GM12872 (cell line): Measurements from ENCODE around the gene AQP5.

ENCODE experiments used
- TF ChIP-seq, protein P1 (sequence below): IDR thresholded peaks from 3 replicates; pipeline ENCODE4 v1.5.1; 2011; ENCODE audit warnings: low read depth, mild to moderate bottlenecking, low read length, moderate library complexity; ENCODE audit not compliant: insufficient read depth

The AQP5 gene

DNA sequence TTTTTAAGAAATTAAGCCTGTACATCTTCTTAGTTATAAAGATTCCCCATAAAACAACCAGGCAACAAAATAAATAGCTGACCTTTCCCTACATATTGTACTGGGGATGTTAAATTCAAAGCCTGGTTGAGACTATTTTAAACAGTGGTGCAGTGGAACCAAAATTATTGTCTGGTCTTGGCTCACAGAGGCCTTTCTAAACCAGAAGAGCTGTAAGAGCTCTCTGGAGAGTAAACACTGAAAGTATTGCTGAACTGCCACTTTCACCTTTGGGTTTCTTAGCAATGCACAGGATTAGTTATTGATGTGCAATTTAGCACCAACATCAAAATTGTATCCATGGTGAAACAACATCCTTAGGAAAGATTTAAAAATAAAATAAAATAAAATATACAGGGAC is 43.0 kb downstream of the AQP5 start:
- TF ChIP-seq, protein P1, sequence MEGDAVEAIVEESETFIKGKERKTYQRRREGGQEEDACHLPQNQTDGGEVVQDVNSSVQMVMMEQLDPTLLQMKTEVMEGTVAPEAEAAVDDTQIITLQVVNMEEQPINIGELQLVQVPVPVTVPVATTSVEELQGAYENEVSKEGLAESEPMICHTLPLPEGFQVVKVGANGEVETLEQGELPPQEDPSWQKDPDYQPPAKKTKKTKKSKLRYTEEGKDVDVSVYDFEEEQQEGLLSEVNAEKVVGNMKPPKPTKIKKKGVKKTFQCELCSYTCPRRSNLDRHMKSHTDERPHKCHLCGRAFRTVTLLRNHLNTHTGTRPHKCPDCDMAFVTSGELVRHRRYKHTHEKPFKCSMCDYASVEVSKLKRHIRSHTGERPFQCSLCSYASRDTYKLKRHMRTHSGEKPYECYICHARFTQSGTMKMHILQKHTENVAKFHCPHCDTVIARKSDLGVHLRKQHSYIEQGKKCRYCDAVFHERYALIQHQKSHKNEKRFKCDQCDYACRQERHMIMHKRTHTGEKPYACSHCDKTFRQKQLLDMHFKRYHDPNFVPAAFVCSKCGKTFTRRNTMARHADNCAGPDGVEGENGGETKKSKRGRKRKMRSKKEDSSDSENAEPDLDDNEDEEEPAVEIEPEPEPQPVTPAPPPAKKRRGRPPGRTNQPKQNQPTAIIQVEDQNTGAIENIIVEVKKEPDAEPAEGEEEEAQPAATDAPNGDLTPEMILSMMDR, result no peak

DNA sequence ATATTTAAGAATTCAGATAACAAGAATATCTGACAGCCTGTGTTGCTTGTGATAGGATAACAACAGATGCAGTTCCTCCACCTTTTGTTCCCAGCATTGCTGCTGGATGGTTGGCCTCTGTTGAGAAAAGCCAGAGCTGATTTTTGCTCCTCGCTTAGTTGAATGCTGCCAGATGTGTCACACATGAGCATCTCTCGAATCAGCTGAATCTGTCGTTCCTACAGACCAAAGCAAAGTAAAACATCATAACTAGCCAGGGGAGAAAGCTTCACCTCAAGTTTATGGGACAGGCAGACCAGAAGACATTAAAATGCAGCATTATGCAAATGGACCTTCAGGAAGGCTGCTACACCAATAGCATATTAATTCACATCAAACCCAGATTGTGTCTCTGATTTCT is 43.5 kb downstream of the AQP5 start:
- TF ChIP-seq, protein P1, result no peak

DNA sequence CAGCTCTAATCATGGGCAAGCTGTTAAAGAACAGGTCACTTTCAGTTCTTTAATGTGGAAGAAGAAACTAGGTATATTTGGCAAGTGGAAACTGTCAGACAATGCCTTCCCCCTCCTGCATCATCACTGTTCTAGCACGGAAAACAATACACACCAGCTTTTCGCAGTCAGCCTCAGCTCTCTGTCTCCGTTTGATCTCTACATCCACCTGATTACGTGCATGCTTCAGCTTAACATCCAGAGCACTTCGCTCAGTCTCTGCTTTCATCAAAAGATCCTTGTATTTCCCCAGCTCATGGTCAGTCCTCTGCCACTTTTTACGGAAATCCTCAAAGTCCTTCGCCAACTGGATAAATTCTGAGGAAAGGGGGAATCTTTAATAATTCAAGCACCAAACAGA is 44.6 kb downstream of the AQP5 start:
- TF ChIP-seq, protein P1, result no peak

DNA sequence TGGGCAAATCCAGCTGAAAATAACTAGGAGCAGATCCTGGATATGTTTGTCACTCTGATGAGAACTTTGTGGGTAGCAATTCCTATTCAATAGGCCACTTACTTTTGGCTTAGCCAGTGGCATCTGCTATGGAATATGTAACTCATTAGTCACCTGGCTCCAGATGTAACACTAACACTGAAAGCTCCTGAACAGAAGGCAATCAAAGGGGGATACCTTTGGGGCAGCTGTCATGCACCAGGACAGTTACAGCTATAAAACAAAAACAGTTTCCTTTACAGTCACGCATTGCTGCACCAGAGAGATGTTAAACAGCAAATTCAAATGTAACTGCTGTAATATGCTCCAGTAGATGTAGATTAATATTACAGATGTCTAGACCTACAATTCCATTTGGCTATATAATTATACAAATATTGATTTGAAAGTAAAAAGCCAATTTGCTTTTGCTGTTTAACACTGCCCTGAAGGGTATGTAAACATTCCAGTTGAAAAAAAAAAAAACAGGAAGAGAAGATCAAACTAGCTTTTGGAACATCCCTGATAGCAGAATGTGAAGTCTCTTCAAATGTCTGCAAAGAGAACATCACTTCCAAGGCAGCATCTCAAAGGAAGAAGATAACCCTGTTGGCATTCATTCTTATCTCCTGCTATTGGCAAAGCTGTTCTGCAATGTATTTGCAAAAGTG is 45.2 kb downstream of the AQP5 start:
- TF ChIP-seq, protein P1, result no peak

DNA sequence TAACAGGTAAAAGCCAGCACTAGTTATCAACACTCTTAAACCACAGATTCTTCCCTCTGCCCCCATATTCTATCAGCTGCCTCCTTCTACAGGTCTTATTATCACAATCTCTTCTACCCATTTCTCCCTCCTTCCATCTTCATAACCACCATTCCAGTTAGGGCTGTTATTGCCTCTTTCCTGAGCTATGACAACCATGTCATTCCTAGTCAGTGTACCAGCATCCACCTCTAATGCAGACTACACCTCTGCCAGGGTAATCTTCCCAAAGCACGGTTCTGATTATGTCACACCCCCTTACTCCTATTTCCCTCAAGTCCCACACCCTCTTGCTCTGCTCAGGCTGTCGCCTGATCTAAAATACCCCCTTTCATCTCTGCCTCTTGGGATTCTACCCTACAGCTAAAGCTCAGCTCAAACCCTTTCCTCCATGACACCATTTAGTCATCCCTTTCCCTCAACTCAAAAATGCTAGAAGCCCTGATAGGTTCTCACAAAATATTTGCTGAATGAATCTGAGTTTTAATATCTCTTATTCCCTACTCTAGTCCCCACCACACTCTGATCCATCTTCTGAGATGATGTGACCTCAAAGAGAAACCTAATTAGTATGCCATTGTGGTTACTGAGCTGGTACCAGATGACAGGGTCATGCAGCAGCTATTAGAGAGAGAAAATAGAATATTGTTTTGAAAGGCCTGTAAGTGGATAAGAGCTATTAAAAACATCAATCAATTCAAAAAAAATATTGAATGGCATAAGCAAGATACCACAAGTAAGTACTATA is 51.9 kb downstream of the AQP5 start:
- TF ChIP-seq, protein P1, result no peak

DNA sequence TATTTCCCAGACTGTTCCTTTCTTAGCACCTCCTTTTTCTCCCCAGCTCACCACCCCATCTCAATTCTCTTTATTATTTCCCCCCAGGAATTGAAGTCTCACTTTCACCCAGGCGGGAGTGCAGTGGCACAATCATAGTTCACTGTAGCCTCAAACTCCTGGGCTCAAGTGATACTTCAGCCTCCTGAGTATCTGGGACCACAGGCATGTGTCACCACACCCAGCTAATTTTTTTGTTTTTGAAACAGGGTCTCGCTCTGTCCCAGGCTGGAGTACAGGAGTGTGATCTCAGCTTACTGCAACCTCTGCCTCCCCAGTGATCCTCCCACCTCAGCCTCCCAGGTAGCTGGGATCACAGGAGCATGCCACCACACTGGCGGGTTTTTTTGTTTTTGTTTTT is 52.7 kb downstream of the AQP5 start:
- TF ChIP-seq, protein P1, result no peak
